WTC11 (cell line): ENCODE data around the gene CACNA1C. TPM values are rescaled to one million over a fixed set of nuclear protein-coding genes. Genes with fewer than 3 reads are reported as not detected.

Experiments used
- ATAC-seq: fragments of 200-7000 bp; cut with Tn5 transposase; 2 replicates; pipeline ENCODE4 v1.10.0; 2021; ENCODE audit warnings: mild to moderate bottlenecking, moderate library complexity
- CTCF ChIA-PET: fragments of 300-600 bp; sonication (Branson Sonifier 250); formaldehyde crosslinking; loops from one replicate; lab custom pipeline; 2021; ENCODE audit warnings: antibody characterized with exemption; lab: Charles Lee
- POLR2A ChIA-PET: fragments of 350-600 bp; sonication (Branson Sonifier 250); formaldehyde crosslinking; loops from one replicate; lab custom pipeline; 2021; ENCODE audit warnings: antibody characterized with exemption; lab: Charles Lee
- DNase-seq: peaks from one replicate; pipeline ENCODE4 v3.0.0; 2021; ENCODE audit warnings: low spot score
- H3K27ac Mint-ChIP-seq: 2 replicates; pipeline ENCODE4 v1.8.0; 2021; ENCODE audit warnings: mixed read lengths
- H3K27me3 Mint-ChIP-seq: 2 replicates; pipeline ENCODE4 v1.8.0; 2021; ENCODE audit warnings: low read depth, mild to moderate bottlenecking, moderate library complexity, mixed read lengths
- H3K36me3 Mint-ChIP-seq: 2 replicates; pipeline ENCODE4 v1.8.0; 2021; ENCODE audit warnings: mixed read lengths
- H3K4me1 Mint-ChIP-seq: 2 replicates; pipeline ENCODE4 v1.8.0; 2022; ENCODE audit warnings: mixed read lengths
- H3K4me3 Mint-ChIP-seq: 2 replicates; pipeline ENCODE4 v1.8.0; 2021; ENCODE audit warnings: mild to moderate bottlenecking, moderate library complexity, mixed read lengths
- H3K9me3 Mint-ChIP-seq: 2 replicates; pipeline ENCODE4 v1.8.0; 2021; ENCODE audit warnings: mixed read lengths
- CBFB ChIP-seq: sonication (generic); formaldehyde crosslinking; IDR thresholded peaks from 2 replicates; pipeline ENCODE4 v1.8.1; 2022; ENCODE audit warnings: mild to moderate bottlenecking, low read depth, missing genetic modification reagents
- CREB1 ChIP-seq: sonication (generic); formaldehyde crosslinking; IDR thresholded peaks from 2 replicates; pipeline ENCODE4 v1.8.0; 2023; ENCODE audit warnings: mild to moderate bottlenecking, missing genetic modification reagents
- ESRRA ChIP-seq: sonication (generic); formaldehyde crosslinking; IDR thresholded peaks from 2 replicates; pipeline ENCODE4 v1.8.1; 2022; ENCODE audit warnings: mild to moderate bottlenecking, missing genetic modification reagents, borderline replicate concordance
- ETV6 ChIP-seq: sonication (generic); formaldehyde crosslinking; IDR thresholded peaks from 2 replicates; pipeline ENCODE4 v1.8.1; 2022; ENCODE audit warnings: mild to moderate bottlenecking, missing genetic modification reagents
- FOXP1 ChIP-seq: sonication (generic); formaldehyde crosslinking; IDR thresholded peaks from 2 replicates; pipeline ENCODE4 v1.8.0; 2022; ENCODE audit warnings: missing genetic modification reagents, mild to moderate bottlenecking, moderate library complexity, borderline replicate concordance
- HMGA2 ChIP-seq: fragments of 250-450 bp; sonication (Bioruptor Pico); IDR thresholded peaks from 2 replicates; pipeline ENCODE4 v1.4.0; 2021; ENCODE audit warnings: mild to moderate bottlenecking, moderate library complexity
- NFE2L1 ChIP-seq: sonication (generic); formaldehyde crosslinking; IDR thresholded peaks from 2 replicates; pipeline ENCODE4 v1.8.1; 2023; ENCODE audit warnings: missing genetic modification reagents
- OVOL2 ChIP-seq: fragments of 250-450 bp; sonication (Bioruptor Pico); IDR thresholded peaks from 2 replicates; pipeline ENCODE4 v1.9.0; 2021; ENCODE audit warnings: mild to moderate bottlenecking, borderline replicate concordance
- SOX15 ChIP-seq: fragments of 250-450 bp; sonication (Bioruptor Pico); IDR thresholded peaks from 2 replicates; pipeline ENCODE4 v1.9.0; 2021; ENCODE audit warnings: mild to moderate bottlenecking
- TP53 ChIP-seq: sonication (generic); formaldehyde crosslinking; IDR thresholded peaks from 2 replicates; pipeline ENCODE4 v1.8.1; 2023; ENCODE audit warnings: mild to moderate bottlenecking, missing genetic modification reagents
- ZNF138 ChIP-seq: sonication (generic); formaldehyde crosslinking; conservative IDR thresholded peaks from 2 replicates; pipeline ENCODE4 v1.8.1; 2022; ENCODE audit warnings: mild to moderate bottlenecking, moderate library complexity, missing genetic modification reagents
- ZNF396 ChIP-seq: fragments of 250-450 bp; sonication (Bioruptor Pico); IDR thresholded peaks from 2 replicates; pipeline ENCODE4 v1.8.0; 2021; ENCODE audit warnings: mild to moderate bottlenecking, moderate library complexity, borderline replicate concordance
- total RNA-seq: library from RNA; stranded (reverse); gene quantifications from 3 replicates; pipeline ENCODE4 v1.2.3, GENCODE V29; 2021
- TF ChIP-seq, protein P1 (sequence below): sonication (generic); formaldehyde crosslinking; IDR thresholded peaks from 2 replicates; pipeline ENCODE4 v1.8.1; 2022; ENCODE audit warnings: mild to moderate bottlenecking, moderate library complexity, missing genetic modification reagents
- TF ChIP-seq, protein P2 (sequence below): sonication (generic); formaldehyde crosslinking; IDR thresholded peaks from 2 replicates; pipeline ENCODE4 v1.8.0; 2023; ENCODE audit warnings: mild to moderate bottlenecking, missing genetic modification reagents
- TF ChIP-seq, protein P3 (sequence below): sonication (generic); formaldehyde crosslinking; IDR thresholded peaks from 2 replicates; pipeline ENCODE4 v1.8.1; 2023; ENCODE audit warnings: mild to moderate bottlenecking, missing genetic modification reagents
- TF ChIP-seq, protein P4 (sequence below): sonication (generic); formaldehyde crosslinking; IDR thresholded peaks from 2 replicates; pipeline ENCODE4 v1.8.1; 2023; ENCODE audit warnings: mild to moderate bottlenecking, missing genetic modification reagents, borderline replicate concordance
- TF ChIP-seq, protein P5 (sequence below): sonication (generic); formaldehyde crosslinking; IDR thresholded peaks from 2 replicates; pipeline ENCODE4 v1.8.0; 2022; ENCODE audit warnings: mild to moderate bottlenecking, missing genetic modification reagents

CACNA1C gene
- total RNA-seq, 1 experiment from 2014 or later = 1.7 TPM

DNA sequence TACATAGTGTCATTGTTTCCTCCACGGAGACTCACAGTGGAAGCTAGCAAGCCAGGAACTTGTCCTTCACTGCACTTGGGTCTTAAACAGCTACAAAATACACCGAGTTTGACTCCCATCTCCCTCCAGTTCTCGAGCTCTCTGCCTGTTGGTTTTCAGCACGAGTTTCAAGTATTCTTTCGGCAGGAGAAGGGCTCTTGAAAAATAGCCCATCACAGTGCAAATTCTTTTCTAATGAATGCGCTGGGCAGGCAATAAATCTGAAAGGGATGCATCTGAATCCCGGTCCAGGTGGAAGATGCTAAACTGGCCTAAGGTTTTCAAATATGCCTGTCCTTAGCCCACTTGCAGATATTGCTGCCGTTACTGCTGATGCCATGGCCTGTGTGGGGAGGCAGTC is 173.9 kb downstream of the CACNA1C start (continued):
- TF ChIP-seq, protein P1, sequence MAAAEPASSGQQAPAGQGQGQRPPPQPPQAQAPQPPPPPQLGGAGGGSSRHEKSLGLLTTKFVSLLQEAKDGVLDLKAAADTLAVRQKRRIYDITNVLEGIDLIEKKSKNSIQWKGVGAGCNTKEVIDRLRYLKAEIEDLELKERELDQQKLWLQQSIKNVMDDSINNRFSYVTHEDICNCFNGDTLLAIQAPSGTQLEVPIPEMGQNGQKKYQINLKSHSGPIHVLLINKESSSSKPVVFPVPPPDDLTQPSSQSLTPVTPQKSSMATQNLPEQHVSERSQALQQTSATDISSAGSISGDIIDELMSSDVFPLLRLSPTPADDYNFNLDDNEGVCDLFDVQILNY = no peak
- TF ChIP-seq ZNF396 (CRISPR knock-in tag) = no peak
- no peak for TF ChIP-seq CREB1 (CRISPR knock-in tag)

DNA sequence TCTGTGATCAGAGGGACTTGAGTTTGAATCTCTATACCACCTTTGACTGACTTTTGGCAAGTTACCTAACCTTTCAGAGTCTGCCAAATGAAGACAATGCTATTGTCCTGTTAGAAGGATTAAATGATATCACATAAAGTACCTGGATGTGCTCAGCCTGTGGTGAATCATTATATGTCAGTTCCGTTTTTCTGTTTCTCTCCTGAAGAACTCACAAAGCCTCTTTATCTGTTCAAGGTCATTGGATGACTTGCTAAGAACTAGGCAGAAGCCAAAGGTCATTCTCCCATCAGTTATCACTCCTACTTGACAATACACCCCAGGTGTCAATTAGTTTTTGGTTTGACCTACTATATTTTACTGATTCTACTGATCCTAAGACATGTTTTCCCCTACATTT is 174.6 kb downstream of the CACNA1C start:
- DNase-seq = no peak
- no peak for ATAC-seq
- Mint-ChIP-seq H3K36me3 (no peaks in the 10 kb centered on the region), H3K9me3 (no peaks in the 10 kb centered on the region), H3K27me3 (no peaks in the 10 kb centered on the region), H3K4me3 (no peak overlapping the region)
- POLR2A ChIA-PET = no interaction called here
- CTCF ChIA-PET = interaction anchor here (1.8 kb wide), 1 partner anchor 170 kb away, joined by 5 read pairs; no protein-coding TSS in a partner anchor
- TF ChIP-seq, protein P2, sequence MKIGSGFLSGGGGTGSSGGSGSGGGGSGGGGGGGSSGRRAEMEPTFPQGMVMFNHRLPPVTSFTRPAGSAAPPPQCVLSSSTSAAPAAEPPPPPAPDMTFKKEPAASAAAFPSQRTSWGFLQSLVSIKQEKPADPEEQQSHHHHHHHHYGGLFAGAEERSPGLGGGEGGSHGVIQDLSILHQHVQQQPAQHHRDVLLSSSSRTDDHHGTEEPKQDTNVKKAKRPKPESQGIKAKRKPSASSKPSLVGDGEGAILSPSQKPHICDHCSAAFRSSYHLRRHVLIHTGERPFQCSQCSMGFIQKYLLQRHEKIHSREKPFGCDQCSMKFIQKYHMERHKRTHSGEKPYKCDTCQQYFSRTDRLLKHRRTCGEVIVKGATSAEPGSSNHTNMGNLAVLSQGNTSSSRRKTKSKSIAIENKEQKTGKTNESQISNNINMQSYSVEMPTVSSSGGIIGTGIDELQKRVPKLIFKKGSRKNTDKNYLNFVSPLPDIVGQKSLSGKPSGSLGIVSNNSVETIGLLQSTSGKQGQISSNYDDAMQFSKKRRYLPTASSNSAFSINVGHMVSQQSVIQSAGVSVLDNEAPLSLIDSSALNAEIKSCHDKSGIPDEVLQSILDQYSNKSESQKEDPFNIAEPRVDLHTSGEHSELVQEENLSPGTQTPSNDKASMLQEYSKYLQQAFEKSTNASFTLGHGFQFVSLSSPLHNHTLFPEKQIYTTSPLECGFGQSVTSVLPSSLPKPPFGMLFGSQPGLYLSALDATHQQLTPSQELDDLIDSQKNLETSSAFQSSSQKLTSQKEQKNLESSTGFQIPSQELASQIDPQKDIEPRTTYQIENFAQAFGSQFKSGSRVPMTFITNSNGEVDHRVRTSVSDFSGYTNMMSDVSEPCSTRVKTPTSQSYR (CRISPR knock-in tag) = no peak
- TF ChIP-seq ETV6 (CRISPR knock-in tag) (no peak), NFE2L1 (CRISPR knock-in tag) (no peak)
- TF ChIP-seq, all 79 proteins: peak for 0
- H3K4me1 Mint-ChIP-seq = peaks cover 13% of the 10 kb centered on the region; the same call in 1 of the 2 replicates
- no peak overlapping the region for H3K27ac Mint-ChIP-seq

DNA sequence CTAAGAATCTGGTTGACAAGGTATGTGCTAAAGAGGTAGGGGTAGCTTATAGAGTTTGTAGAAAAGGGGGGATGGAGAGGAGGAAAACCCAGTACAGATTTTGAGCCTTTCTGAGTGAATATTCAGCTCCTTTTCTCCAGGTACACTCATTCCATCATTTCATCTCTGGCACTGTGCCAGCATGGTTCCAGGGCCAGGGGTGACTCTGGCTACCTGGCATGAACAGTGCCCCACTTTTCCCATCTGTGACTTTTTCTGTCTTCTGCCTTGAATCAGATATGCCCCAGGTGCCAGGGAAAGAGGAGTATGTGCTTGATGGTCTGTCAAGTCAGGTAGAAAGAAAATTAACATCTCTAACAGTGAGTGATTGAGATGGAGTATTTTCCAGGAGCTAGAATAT is 175.7 kb downstream of the CACNA1C start:
- DNase-seq (no peak), ATAC-seq (no peak)
- no peaks in the 10 kb centered on the region for H3K9me3 Mint-ChIP-seq
- peak overlapping the region; percentile 12; the same call in 1 of the 2 replicates for H3K27ac Mint-ChIP-seq
- ChIA-PET POLR2A (no interaction called here), CTCF (interaction anchor here (0.5 to 1.1 kb wide), 2 partner anchors 171 to 712 kb away, joined by 3 to 5 read pairs; no protein-coding TSS in a partner anchor)
- H3K36me3 Mint-ChIP-seq = no peaks in the 10 kb centered on the region
- no peak overlapping the region for H3K4me3 Mint-ChIP-seq
- H3K4me1 Mint-ChIP-seq = peaks cover 13% of the 10 kb centered on the region; the same call in 1 of the 2 replicates
- no peaks in the 10 kb centered on the region for H3K27me3 Mint-ChIP-seq
- TF ChIP-seq CBFB (CRISPR knock-in tag) = no peak
- TF ChIP-seq ESRRA (CRISPR knock-in tag) = no peak
- no peak for TF ChIP-seq ZNF138 (CRISPR knock-in tag)
- TF ChIP-seq TP53 (CRISPR knock-in tag) = no peak
- TF ChIP-seq, protein P3, sequence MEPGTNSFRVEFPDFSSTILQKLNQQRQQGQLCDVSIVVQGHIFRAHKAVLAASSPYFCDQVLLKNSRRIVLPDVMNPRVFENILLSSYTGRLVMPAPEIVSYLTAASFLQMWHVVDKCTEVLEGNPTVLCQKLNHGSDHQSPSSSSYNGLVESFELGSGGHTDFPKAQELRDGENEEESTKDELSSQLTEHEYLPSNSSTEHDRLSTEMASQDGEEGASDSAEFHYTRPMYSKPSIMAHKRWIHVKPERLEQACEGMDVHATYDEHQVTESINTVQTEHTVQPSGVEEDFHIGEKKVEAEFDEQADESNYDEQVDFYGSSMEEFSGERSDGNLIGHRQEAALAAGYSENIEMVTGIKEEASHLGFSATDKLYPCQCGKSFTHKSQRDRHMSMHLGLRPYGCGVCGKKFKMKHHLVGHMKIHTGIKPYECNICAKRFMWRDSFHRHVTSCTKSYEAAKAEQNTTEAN = no peak
- TF ChIP-seq, protein P4, sequence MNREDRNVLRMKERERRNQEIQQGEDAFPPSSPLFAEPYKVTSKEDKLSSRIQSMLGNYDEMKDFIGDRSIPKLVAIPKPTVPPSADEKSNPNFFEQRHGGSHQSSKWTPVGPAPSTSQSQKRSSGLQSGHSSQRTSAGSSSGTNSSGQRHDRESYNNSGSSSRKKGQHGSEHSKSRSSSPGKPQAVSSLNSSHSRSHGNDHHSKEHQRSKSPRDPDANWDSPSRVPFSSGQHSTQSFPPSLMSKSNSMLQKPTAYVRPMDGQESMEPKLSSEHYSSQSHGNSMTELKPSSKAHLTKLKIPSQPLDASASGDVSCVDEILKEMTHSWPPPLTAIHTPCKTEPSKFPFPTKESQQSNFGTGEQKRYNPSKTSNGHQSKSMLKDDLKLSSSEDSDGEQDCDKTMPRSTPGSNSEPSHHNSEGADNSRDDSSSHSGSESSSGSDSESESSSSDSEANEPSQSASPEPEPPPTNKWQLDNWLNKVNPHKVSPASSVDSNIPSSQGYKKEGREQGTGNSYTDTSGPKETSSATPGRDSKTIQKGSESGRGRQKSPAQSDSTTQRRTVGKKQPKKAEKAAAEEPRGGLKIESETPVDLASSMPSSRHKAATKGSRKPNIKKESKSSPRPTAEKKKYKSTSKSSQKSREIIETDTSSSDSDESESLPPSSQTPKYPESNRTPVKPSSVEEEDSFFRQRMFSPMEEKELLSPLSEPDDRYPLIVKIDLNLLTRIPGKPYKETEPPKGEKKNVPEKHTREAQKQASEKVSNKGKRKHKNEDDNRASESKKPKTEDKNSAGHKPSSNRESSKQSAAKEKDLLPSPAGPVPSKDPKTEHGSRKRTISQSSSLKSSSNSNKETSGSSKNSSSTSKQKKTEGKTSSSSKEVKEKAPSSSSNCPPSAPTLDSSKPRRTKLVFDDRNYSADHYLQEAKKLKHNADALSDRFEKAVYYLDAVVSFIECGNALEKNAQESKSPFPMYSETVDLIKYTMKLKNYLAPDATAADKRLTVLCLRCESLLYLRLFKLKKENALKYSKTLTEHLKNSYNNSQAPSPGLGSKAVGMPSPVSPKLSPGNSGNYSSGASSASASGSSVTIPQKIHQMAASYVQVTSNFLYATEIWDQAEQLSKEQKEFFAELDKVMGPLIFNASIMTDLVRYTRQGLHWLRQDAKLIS (CRISPR knock-in tag) = no peak
- TF ChIP-seq, protein P2 (CRISPR knock-in tag) = no peak
- TF ChIP-seq OVOL2 (CRISPR knock-in tag) = no peak
- TF ChIP-seq SOX15 (CRISPR knock-in tag) = no peak
- TF ChIP-seq, protein P5, sequence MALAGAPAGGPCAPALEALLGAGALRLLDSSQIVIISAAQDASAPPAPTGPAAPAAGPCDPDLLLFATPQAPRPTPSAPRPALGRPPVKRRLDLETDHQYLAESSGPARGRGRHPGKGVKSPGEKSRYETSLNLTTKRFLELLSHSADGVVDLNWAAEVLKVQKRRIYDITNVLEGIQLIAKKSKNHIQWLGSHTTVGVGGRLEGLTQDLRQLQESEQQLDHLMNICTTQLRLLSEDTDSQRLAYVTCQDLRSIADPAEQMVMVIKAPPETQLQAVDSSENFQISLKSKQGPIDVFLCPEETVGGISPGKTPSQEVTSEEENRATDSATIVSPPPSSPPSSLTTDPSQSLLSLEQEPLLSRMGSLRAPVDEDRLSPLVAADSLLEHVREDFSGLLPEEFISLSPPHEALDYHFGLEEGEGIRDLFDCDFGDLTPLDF (CRISPR knock-in tag) = no peak
- no peak for TF ChIP-seq HMGA2
- TF ChIP-seq FOXP1 (CRISPR knock-in tag) = no peak
